Transverse colon (tissue), 3 donors: ENCODE results near the gene ARPIN.

Source experiments
- CTCF ChIP-seq, 5 experiments: fragments of 200-600 bp in 3 of 5; fragments of 450-650 bp in 2 of 5; sonication (generic) in 3 of 5; IDR thresholded peaks; 1 replicate in 2 of 5; 2 replicates in 3 of 5; pipeline ENCODE4 v1.5.1; 2016 to 2017; ENCODE audit warnings: antibody characterized with exemption in 5 of 5, inconsistent platforms in 3 of 5, mild to moderate bottlenecking in 2 of 5, moderate library complexity in 1 of 5
- POLR2A ChIP-seq: fragments of 450-650 bp; IDR thresholded peaks from one replicate; pipeline ENCODE4 v1.6.1; 2016; ENCODE audit warnings: antibody characterized with exemption, mild to moderate bottlenecking, moderate library complexity

- TF ChIP-seq POLR2A (peak; percentile 78), CTCF (IDR thresholded peaks at IDR 0.05) (no peak)
Observed at GRCh38 chr15:89893696-89894447, 18.9 kb downstream of the ARPIN start, which contains the start of gene AP3S2.
